ENCODE results near the gene CAP2.

GRCh38 chr6:17360564-17360963 is 32.8 kb upstream of the CAP2 start:
- TF ChIP-seq CTCF (IDR thresholded peaks at IDR 0.05) (no peak), POLR2A (IDR thresholded peaks at IDR 0.05) (no peak)

Data from uterus (tissue), 2 donors.